ENCODE measurements around the gene DCBLD2. TPM values are rescaled to one million over a fixed set of nuclear protein-coding genes. Genes with fewer than 3 reads are reported as not detected.

DCBLD2 gene
- total RNA-seq, 1 experiment from 2014 or later: 178 TPM

DNA sequence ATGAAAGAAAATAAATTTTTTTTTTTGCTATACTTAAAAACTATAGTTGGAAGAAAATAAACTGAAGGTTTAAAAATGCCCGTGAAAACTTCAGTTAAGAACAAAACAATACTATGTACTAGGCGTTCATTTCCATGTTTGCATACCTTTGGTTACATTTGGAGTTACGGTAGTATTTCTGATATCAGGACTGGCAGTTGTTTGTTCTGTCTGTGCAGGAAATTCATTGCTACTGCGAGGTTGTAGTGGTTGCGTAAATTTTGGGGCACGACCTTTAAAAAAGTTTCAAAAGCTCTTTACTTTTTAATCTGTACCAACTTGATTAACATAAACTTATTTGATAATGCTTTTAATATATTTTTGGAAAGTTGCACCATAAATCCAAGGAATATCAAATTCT, 90.4 kb downstream of the DCBLD2 start:
- H3K4me3 Mint-ChIP-seq (ENCODE audit: low read depth, unreplicated experiment): no peak overlapping the region
- peaks cover 26% of the 10 kb centered on the region for H3K4me1 Mint-ChIP-seq (ENCODE audit: low read depth, unreplicated experiment)
- DNase-seq: no peak
- TF ChIP-seq, protein P1, sequence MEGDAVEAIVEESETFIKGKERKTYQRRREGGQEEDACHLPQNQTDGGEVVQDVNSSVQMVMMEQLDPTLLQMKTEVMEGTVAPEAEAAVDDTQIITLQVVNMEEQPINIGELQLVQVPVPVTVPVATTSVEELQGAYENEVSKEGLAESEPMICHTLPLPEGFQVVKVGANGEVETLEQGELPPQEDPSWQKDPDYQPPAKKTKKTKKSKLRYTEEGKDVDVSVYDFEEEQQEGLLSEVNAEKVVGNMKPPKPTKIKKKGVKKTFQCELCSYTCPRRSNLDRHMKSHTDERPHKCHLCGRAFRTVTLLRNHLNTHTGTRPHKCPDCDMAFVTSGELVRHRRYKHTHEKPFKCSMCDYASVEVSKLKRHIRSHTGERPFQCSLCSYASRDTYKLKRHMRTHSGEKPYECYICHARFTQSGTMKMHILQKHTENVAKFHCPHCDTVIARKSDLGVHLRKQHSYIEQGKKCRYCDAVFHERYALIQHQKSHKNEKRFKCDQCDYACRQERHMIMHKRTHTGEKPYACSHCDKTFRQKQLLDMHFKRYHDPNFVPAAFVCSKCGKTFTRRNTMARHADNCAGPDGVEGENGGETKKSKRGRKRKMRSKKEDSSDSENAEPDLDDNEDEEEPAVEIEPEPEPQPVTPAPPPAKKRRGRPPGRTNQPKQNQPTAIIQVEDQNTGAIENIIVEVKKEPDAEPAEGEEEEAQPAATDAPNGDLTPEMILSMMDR (IDR thresholded peaks at IDR 0.05; ENCODE audit: unreplicated experiment): no peak
- H3K9me3 Mint-ChIP-seq (ENCODE audit: low read depth, unreplicated experiment): no peaks in the 10 kb centered on the region
- peaks cover 45% of the 10 kb centered on the region for H3K36me3 Mint-ChIP-seq (ENCODE audit: insufficient read depth, unreplicated experiment)
- CTCF ChIA-PET: no interaction called here
- intact Hi-C loops (cut with micrococcal nuclease; ENCODE audit: unreplicated experiment): no loop called here
- BruUV-seq (replicated peaks): no TSS peak
- no peak overlapping the region for H3K27ac Mint-ChIP-seq (ENCODE audit: unreplicated experiment)
- H3K27me3 Mint-ChIP-seq (ENCODE audit: unreplicated experiment): no peaks in the 10 kb centered on the region

DNA sequence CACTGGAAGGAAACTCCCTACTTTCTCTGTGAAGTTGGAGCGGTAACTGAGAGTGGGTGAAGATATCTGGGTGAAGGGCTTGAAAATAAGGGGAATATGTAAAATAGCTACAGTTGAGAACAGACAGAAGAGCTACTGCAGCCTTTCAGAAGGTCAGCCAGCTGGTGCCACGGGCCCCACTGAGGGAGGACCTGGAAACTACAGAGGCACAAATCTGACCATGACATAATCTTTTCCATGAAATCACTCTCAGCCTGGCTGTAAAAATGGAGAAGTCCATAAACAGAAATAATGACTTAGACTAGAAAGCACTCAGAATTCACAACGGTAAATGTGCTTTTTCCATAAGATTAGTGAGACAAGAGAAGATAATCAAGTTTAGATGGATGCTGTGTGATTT, 91.9 kb downstream of the DCBLD2 start:
- Mint-ChIP-seq H3K4me3 (ENCODE audit: low read depth, unreplicated experiment) (no peak overlapping the region), H3K27me3 (ENCODE audit: unreplicated experiment) (no peaks in the 10 kb centered on the region), H3K27ac (ENCODE audit: unreplicated experiment) (no peak overlapping the region), H3K9me3 (ENCODE audit: low read depth, unreplicated experiment) (peaks cover under 1% of the 10 kb centered on the region), H3K36me3 (ENCODE audit: insufficient read depth, unreplicated experiment) (peaks cover 43% of the 10 kb centered on the region), H3K4me1 (ENCODE audit: low read depth, unreplicated experiment) (peaks cover 12% of the 10 kb centered on the region)
- intact Hi-C loops (cut with micrococcal nuclease; ENCODE audit: unreplicated experiment): no loop called here
- BruUV-seq (replicated peaks): no TSS peak
- TF ChIP-seq, protein P1 (IDR thresholded peaks at IDR 0.05; ENCODE audit: unreplicated experiment): no peak
- no peak for DNase-seq
- CTCF ChIA-PET: no interaction called here

DNA sequence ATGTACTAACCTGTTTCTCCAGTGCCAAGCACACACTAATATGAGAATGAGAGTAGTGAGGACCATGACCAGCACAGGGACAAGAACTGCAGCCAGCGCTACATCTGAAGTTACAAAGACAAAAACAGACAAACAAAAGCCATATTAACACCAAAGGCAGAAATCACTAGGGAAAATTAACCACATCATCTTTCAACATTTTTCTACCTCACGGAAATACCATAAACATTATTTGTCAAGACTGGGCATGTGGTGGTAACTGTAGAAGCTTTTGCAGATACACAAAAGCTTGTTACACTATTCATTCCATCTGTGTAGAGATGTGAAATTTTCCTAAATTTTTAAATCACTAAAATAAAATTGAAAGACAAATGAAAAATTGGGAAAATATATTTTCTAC, 93.4 kb downstream of the DCBLD2 start:
- BruUV-seq (replicated peaks): no TSS peak
- peaks cover 10% of the 10 kb centered on the region for H3K4me1 Mint-ChIP-seq (ENCODE audit: low read depth, unreplicated experiment)
- intact Hi-C loops (cut with micrococcal nuclease; ENCODE audit: unreplicated experiment): no loop called here
- H3K9me3 Mint-ChIP-seq (ENCODE audit: low read depth, unreplicated experiment): peaks cover 3% of the 10 kb centered on the region
- TF ChIP-seq, protein P1 (IDR thresholded peaks at IDR 0.05; ENCODE audit: unreplicated experiment): no peak
- no peak overlapping the region for H3K27ac Mint-ChIP-seq (ENCODE audit: unreplicated experiment)
- no peaks in the 10 kb centered on the region for H3K27me3 Mint-ChIP-seq (ENCODE audit: unreplicated experiment)
- peaks cover 57% of the 10 kb centered on the region for H3K36me3 Mint-ChIP-seq (ENCODE audit: insufficient read depth, unreplicated experiment)
- no peak overlapping the region for H3K4me3 Mint-ChIP-seq (ENCODE audit: low read depth, unreplicated experiment)
- CTCF ChIA-PET: no interaction called here
- DNase-seq: no peak

DNA sequence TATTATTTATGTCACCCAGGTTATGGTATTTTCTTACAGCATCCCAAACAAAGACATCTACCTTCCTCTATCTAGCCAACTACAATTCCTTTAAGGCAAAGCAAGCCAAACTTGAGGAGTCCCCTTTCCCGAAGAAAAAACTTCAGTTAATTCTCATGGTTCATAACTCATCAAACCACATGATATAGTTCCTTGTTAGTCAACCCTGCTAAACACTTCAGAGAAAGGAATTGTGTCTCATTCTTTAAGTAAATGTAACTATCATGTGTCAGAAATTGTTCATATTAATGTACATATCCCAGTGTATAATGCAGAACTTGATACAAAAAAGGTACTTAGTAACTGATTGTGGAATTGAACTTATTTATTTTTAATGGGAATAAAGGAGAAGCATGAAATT, 93.9 kb downstream of the DCBLD2 start:
- Mint-ChIP-seq H3K36me3 (ENCODE audit: insufficient read depth, unreplicated experiment) (peaks cover 57% of the 10 kb centered on the region), H3K27me3 (ENCODE audit: unreplicated experiment) (no peaks in the 10 kb centered on the region), H3K4me1 (ENCODE audit: low read depth, unreplicated experiment) (peaks cover 10% of the 10 kb centered on the region), H3K27ac (ENCODE audit: unreplicated experiment) (no peak overlapping the region), H3K4me3 (ENCODE audit: low read depth, unreplicated experiment) (no peak overlapping the region), H3K9me3 (ENCODE audit: low read depth, unreplicated experiment) (peaks cover 3% of the 10 kb centered on the region)
- TF ChIP-seq, protein P1 (IDR thresholded peaks at IDR 0.05; ENCODE audit: unreplicated experiment): no peak
- DNase-seq: no peak
- CTCF ChIA-PET: no interaction called here
- intact Hi-C loops (cut with micrococcal nuclease; ENCODE audit: unreplicated experiment): no loop called here
- BruUV-seq (replicated peaks): no TSS peak

Data from Calu3 (cell line).